Activated CD8-positive, alpha-beta T cell treated with anti-CD3 and anti-CD28 coated beads for 36 hours (primary cell): ENCODE results near the gene RABEPK. TPM values are rescaled to one million over a fixed set of nuclear protein-coding genes. Genes with fewer than 3 reads are reported as not detected.
"Not testable (repeated sequence)": the region's sequence is repeated elsewhere in the genome, so short reads cannot be mapped to it uniquely, and the experiment has no call there.

Source experiments
- ATAC-seq: fragments of 200-7000 bp; cut with Tn5 transposase; one replicate; pipeline ENCODE4 v1.10.0; 2021; ENCODE audit warnings: mild to moderate bottlenecking, moderate library complexity
- CTCF ChIA-PET: fragments of 350-600 bp; sonication (Branson Sonifier 250); formaldehyde crosslinking; loops from one replicate; lab custom pipeline; 2021; ENCODE audit warnings: antibody characterized with exemption; lab: Charles Lee
- POLR2A ChIA-PET: fragments of 350-600 bp; sonication (Branson Sonifier 250); formaldehyde crosslinking; loops from one replicate; lab custom pipeline; 2021; ENCODE audit warnings: antibody characterized with exemption; lab: Charles Lee
- DNase-seq: peaks from one replicate; pipeline ENCODE4 v3.0.0-alpha.2; 2020
- H3K27ac Mint-ChIP-seq: one replicate; pipeline ENCODE4 v1.8.0; 2021; ENCODE audit warnings: mild to moderate bottlenecking, mixed read lengths
- H3K27me3 Mint-ChIP-seq: one replicate; pipeline ENCODE4 v1.8.0; 2021; ENCODE audit warnings: mixed read lengths
- H3K36me3 Mint-ChIP-seq: one replicate; pipeline ENCODE4 v1.8.0; 2021; ENCODE audit warnings: low read depth, mixed read lengths
- H3K4me1 Mint-ChIP-seq: one replicate; pipeline ENCODE4 v1.8.0; 2021; ENCODE audit warnings: low read depth, mixed read lengths
- H3K4me3 Mint-ChIP-seq: one replicate; pipeline ENCODE4 v1.8.0; 2021; ENCODE audit warnings: mild to moderate bottlenecking, moderate library complexity, mixed read lengths
- H3K9me3 Mint-ChIP-seq: one replicate; pipeline ENCODE4 v1.8.0; 2021; ENCODE audit warnings: mixed read lengths
- intact Hi-C: fragments of 100-400 bp; cut with micrococcal nuclease; formaldehyde crosslinking; loops from one replicate; pipeline ENCODE4 v1.10.0; 2022
- total RNA-seq, 2 experiments: library from RNA; stranded (reverse); gene quantifications; one replicate each; pipeline ENCODE4 v1.2.3, GENCODE V29; 2021
- TF ChIP-seq, protein P1 (sequence below): fragments of 200-600 bp; IDR thresholded peaks from one replicate; pipeline ENCODE4 v1.8.0; 2022; ENCODE audit warnings: antibody characterized with exemption, mild to moderate bottlenecking

The RABEPK gene
- total RNA-seq, 2 experiments from 2014 or later: 30.0 to 30.4 TPM

DNA sequence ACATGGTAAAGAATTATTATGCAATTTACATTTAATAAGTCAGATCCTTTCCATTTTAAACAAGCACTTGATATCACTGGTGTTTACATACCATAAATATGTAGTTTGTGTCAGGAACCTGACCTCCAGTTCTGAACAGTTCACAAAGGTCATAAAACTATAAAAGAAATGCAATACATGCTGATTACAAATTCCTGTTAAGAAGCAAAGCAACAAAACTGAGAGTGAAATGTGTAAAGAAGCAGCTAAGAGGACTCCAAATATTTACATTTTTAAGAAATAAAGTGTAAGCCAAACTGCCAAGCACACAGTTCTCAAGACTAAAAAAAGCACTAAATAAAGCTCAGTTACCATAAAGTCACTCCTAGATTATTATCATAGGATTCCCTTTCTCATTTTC lies 39.6 kb upstream of the RABEPK start:
- ATAC-seq: no peak
- H3K9me3 Mint-ChIP-seq: no peaks in the 10 kb centered on the region
- no peaks in the 10 kb centered on the region for H3K27me3 Mint-ChIP-seq
- CTCF ChIA-PET: no interaction called here
- no peak for DNase-seq
- H3K36me3 Mint-ChIP-seq: peaks cover 11% of the 10 kb centered on the region
- H3K4me3 Mint-ChIP-seq: no peak overlapping the region
- TF ChIP-seq, protein P1, sequence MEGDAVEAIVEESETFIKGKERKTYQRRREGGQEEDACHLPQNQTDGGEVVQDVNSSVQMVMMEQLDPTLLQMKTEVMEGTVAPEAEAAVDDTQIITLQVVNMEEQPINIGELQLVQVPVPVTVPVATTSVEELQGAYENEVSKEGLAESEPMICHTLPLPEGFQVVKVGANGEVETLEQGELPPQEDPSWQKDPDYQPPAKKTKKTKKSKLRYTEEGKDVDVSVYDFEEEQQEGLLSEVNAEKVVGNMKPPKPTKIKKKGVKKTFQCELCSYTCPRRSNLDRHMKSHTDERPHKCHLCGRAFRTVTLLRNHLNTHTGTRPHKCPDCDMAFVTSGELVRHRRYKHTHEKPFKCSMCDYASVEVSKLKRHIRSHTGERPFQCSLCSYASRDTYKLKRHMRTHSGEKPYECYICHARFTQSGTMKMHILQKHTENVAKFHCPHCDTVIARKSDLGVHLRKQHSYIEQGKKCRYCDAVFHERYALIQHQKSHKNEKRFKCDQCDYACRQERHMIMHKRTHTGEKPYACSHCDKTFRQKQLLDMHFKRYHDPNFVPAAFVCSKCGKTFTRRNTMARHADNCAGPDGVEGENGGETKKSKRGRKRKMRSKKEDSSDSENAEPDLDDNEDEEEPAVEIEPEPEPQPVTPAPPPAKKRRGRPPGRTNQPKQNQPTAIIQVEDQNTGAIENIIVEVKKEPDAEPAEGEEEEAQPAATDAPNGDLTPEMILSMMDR: no peak
- H3K4me1 Mint-ChIP-seq: peaks cover 4% of the 10 kb centered on the region
- POLR2A ChIA-PET: no interaction called here
- no peak overlapping the region for H3K27ac Mint-ChIP-seq
- intact Hi-C loops: no loop called here

GRCh38 chr9:125161284-125161918 lies 38.9 kb upstream of the RABEPK start:
- Mint-ChIP-seq H3K4me1 (peaks cover 7% of the 10 kb centered on the region), H3K4me3 (no peak overlapping the region), H3K27me3 (no peaks in the 10 kb centered on the region), H3K27ac (peak overlapping the region; percentile 57), H3K36me3 (peaks cover 11% of the 10 kb centered on the region), H3K9me3 (no peaks in the 10 kb centered on the region)
- ChIA-PET POLR2A (no interaction called here), CTCF (interaction anchor here (0.7 kb wide), 1 partner anchor 307 kb away, joined by 3 read pairs; no protein-coding TSS in a partner anchor)
- TF ChIP-seq, protein P1: no peak
- DNase-seq: no peak
- intact Hi-C loops: no loop called here
- ATAC-seq: no peak

- H3K36me3 Mint-ChIP-seq, H3K4me3 Mint-ChIP-seq, CTCF ChIA-PET, DNase-seq, intact Hi-C loops, H3K9me3 Mint-ChIP-seq, POLR2A ChIA-PET, ATAC-seq, H3K27me3 Mint-ChIP-seq: not testable (repeated sequence)
- Mint-ChIP-seq H3K4me1 (peaks cover 11% of the 10 kb centered on the region), H3K27ac (peak overlapping the region; percentile 61)
Measured at GRCh38 chr9:125162891-125163290, 37.5 kb upstream of the RABEPK start.

DNA sequence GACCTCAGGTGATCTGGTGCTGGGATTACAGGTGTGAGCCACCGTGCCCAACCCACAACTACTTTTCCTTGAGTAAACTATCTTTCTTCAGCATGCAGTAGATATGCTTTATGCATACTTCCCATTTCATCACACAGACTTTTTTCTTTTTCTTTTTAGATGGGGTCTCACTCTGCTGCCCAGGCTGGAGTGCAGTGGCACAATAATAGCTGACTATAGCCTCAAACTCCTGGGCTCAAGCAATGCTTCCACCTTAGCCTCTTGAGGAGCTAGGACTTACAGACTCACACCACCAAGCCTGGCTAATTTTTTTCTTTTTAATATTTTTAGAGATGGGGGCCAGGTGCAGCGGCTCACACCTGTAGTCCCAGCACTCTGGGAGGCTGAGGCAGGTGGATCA lies 33.6 kb upstream of the RABEPK start:
- Mint-ChIP-seq H3K4me1 (peaks cover 15% of the 10 kb centered on the region), H3K27me3 (no peaks in the 10 kb centered on the region), H3K4me3 (no peak overlapping the region), H3K27ac (no peak overlapping the region), H3K36me3 (peaks cover 15% of the 10 kb centered on the region), H3K9me3 (no peaks in the 10 kb centered on the region)
- CTCF ChIA-PET: no interaction called here
- DNase-seq: no peak
- POLR2A ChIA-PET: no interaction called here
- intact Hi-C loops: no loop called here
- no peak for ATAC-seq
- TF ChIP-seq, protein P1: no peak

- no peak overlapping the region for H3K27ac Mint-ChIP-seq
- H3K27me3 Mint-ChIP-seq: no peaks in the 10 kb centered on the region
- H3K4me3 Mint-ChIP-seq: no peak overlapping the region
- intact Hi-C loops: no loop called here
- ATAC-seq (no peak), DNase-seq (no peak)
- TF ChIP-seq, protein P1: no peak
- no peaks in the 10 kb centered on the region for H3K9me3 Mint-ChIP-seq
- H3K36me3 Mint-ChIP-seq: peaks cover 21% of the 10 kb centered on the region
- H3K4me1 Mint-ChIP-seq: peaks cover 25% of the 10 kb centered on the region
- CTCF ChIA-PET: no interaction called here
- POLR2A ChIA-PET: no interaction called here
Measured at GRCh38 chr9:125169895-125170294, 30.4 kb upstream of the RABEPK start.
